ENCODE results near the gene CITED4. TPM values are rescaled to one million over a fixed set of nuclear protein-coding genes. Genes with fewer than 3 reads are reported as not detected.

Gene CITED4
- total RNA-seq, 1 experiment from 2014 or later: 9.5 TPM

- H4K91ac ChIP-seq (ENCODE audit: insufficient read length, low read depth, low read length): no peak overlapping the region
- no peak overlapping the region for H3K4me2 ChIP-seq (ENCODE audit: insufficient read depth, insufficient read length, low read length)
- H4K8ac ChIP-seq (replicated peaks; ENCODE audit: insufficient read length, low read depth, low read length): no peak overlapping the region
- DNase-seq: no peak
- no peak overlapping the region for H2BK5ac ChIP-seq (ENCODE audit: insufficient read length, low read length)
- Mint-ChIP-seq H3K4me3 (no peak overlapping the region), H3K27me3 (ENCODE audit: low read depth) (peaks cover 31% of the 10 kb centered on the region), H3K36me3 (ENCODE audit: insufficient read depth in 1 of 3, low read depth in 3 of 3) (peaks cover 0 to 2% (median 0%) of the 10 kb centered on the region in 3 experiments; a peak in 2 of 7 replicates), H3K27ac (no peak overlapping the region; a peak in 1 of 7 replicates), H3K4me1 (peaks cover 8 to 24% of the 10 kb centered on the region in 2 experiments), H3K9me3 (no peaks in the 10 kb centered on the region)
- no peak overlapping the region for H3K23ac ChIP-seq (ENCODE audit: insufficient read length, low read depth, low read length)
- H3K23me2 ChIP-seq (ENCODE audit: insufficient read length, low read depth, low read length, poor library complexity, severe bottlenecking): no peaks in the 10 kb centered on the region
- no peaks in the 10 kb centered on the region for H3K79me1 ChIP-seq (ENCODE audit: insufficient read depth, low read depth, low read length, poor library complexity, severe bottlenecking)
- H2BK20ac ChIP-seq (ENCODE audit: low read depth, low read length, poor library complexity, severe bottlenecking): no peak overlapping the region
- no peaks in the 10 kb centered on the region for H3K4me1 ChIP-seq (ENCODE audit: insufficient read depth, low read length)
- H3K27ac ChIP-seq (ENCODE audit: insufficient read length, low read depth, low read length): no peak overlapping the region
- no peak overlapping the region for H2AK5ac ChIP-seq (ENCODE audit: insufficient read length, low read length)
- H2AFZ ChIP-seq (ENCODE audit: low read length): no peak overlapping the region
- no CpG with 5 or more reads among the region's 3 CpGs for whole genome bisulfite sequencing (ENCODE audit: extremely low coverage, insufficient read length, low lambda C conversion rate)
- no peak overlapping the region for H3K18ac ChIP-seq (ENCODE audit: insufficient read length, low read depth, low read length)
- no peak overlapping the region for H2BK12ac ChIP-seq (ENCODE audit: insufficient read length, low read depth, low read length)
- no peak overlapping the region for H4K5ac ChIP-seq (ENCODE audit: insufficient read length, low read depth, low read length)
- no peak overlapping the region for H3K14ac ChIP-seq (ENCODE audit: insufficient read depth, low read length)
- H4K20me1 ChIP-seq (ENCODE audit: control insufficient read depth, insufficient read depth, insufficient read length): no peaks in the 10 kb centered on the region
- no peak for TF ChIP-seq CTCF (conservative IDR thresholded peaks at IDR 0.05)
- H2BK120ac ChIP-seq (ENCODE audit: low read depth, low read length, poor library complexity, severe bottlenecking): no peak overlapping the region
- H3K27me3 ChIP-seq (ENCODE audit: insufficient read depth, low read length): no peaks in the 10 kb centered on the region; the same call in 1 of the 2 replicates
- no peak overlapping the region for H3T11ph ChIP-seq (ENCODE audit: low read length)
- no peak overlapping the region for H3K4ac ChIP-seq (ENCODE audit: low read depth, low read length)
- no peak overlapping the region for H3K56ac ChIP-seq (ENCODE audit: insufficient read length, low read depth, low read length)
- no peak overlapping the region for H2BK15ac ChIP-seq (ENCODE audit: low read depth, low read length)
- no peaks in the 10 kb centered on the region for H3K9me3 ChIP-seq (ENCODE audit: control insufficient read depth, low read depth, low read length)
- no peak overlapping the region for H3K9ac ChIP-seq (ENCODE audit: extremely low read depth, insufficient read length, low read length)
- H3K79me2 ChIP-seq (ENCODE audit: insufficient read depth, low read length): no peaks in the 10 kb centered on the region
These were observed 6.0 kb downstream of the CITED4 start for GRCh38 chr1:40856116-40856515.

All from H9 (cell line).